COLO829 (cell line): ENCODE results near the gene MATN4.
"Not testable (repeated sequence)": the region's sequence is repeated elsewhere in the genome, so short reads cannot be mapped to it uniquely, and the experiment has no call there.

ENCODE experiments used
- DNase-seq: peaks from one replicate; pipeline ENCODE4 v3.0.0; 2012; ENCODE audit warnings: low spot score

MATN4 gene, protein sequence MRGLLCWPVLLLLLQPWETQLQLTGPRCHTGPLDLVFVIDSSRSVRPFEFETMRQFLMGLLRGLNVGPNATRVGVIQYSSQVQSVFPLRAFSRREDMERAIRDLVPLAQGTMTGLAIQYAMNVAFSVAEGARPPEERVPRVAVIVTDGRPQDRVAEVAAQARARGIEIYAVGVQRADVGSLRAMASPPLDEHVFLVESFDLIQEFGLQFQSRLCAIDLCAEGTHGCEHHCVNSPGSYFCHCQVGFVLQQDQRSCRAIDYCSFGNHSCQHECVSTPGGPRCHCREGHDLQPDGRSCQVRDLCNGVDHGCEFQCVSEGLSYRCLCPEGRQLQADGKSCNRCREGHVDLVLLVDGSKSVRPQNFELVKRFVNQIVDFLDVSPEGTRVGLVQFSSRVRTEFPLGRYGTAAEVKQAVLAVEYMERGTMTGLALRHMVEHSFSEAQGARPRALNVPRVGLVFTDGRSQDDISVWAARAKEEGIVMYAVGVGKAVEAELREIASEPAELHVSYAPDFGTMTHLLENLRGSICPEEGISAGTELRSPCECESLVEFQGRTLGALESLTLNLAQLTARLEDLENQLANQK

GRCh38 chr20:45308117-45308778 lies at the start of gene MATN4:
MATN4 (minus strand) TSS chr20:45308299; CDS start chr20:45305582, 2,717 bp downstream.
- no peak for DNase-seq

- DNase-seq: peak; percentile 60
These were observed 47.3 kb upstream of the MATN4 start for GRCh38 chr20:45355209-45356084.

- DNase-seq: no peak
These were observed 46.5 kb upstream of the MATN4 start for GRCh38 chr20:45354423-45355208.

DNA sequence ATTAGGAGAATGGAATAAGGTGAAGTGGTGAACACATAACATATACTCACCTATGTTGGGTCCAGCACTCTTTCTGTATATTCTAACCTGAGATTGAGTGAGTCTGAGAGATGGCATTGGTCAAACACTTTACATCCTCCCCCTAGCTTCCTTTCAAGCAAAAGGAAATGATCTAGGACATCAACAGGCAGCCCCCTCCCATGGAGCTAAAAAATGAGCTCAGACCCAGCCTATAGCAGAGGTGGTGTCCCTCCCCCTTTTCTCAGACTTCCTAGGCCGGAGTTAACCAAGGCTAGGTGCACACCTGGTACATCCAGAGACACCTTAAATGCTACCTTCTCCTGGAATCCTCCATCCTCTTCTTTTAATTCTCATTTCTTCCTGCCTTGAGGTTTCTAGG lies 45.6 kb upstream of the MATN4 start:
- DNase-seq: no peak

- no peak for DNase-seq
These were observed 44.6 kb upstream of the MATN4 start for GRCh38 chr20:45352729-45353128.

DNA sequence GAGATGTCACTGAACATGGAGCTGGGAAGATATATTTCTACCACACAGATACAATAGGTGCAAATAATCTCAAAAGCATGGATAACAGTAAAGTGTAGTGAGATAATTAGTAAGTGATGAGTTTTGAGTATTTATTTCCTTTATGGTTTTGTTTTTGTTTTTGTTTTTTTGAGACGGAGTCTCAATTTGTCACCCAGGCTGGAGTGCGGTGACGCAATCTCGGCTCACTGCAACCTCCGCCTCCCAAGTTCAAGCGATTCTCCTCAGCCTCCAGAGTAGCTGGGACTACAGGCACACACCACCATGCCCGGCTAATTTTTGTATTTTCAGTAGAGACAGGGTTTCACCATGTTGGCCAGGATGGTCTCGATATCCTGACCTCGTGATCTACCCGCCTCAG lies 42.7 kb upstream of the MATN4 start:
- not testable (repeated sequence) for DNase-seq

GRCh38 chr20:45350217-45350616 lies 42.1 kb upstream of the MATN4 start:
- no peak for DNase-seq

GRCh38 chr20:45347936-45348778 lies 40.1 kb upstream of the MATN4 start, which contains the start of gene SDC4:
SDC4 (minus strand) TSS chr20:45348424; CDS start chr20:45348384, 40 bp downstream.
- DNase-seq: peak; percentile 81

DNA sequence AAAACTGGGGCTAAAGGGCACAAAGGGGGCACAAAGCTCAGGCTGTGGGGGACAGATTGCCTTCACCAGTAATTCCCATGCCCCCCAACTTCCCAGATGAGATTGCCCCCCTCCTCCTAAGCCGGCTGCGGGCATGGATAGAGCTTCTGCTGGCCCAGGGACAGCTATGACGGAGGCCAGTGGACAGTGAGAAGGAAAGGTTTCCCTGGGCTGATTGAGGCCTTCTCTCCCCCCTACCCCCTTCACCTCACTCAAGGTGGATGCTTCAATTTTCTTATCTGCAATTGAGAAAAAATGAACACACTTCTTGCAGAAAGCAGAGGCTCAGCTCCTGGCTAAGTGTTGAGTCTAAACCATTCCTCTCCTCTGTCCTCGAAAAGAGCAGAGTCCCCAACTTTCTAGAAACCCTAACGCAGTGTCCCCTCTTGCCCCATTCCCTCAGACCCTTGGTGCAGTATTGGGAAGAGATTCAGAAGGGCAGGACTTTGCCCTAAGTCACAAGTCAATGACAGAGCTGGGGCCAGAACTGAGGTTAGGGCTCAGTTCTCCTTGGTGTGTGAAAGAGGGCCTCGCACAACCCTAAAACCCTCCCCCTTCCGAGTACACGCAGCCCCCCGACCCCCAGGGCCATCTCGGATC lies 39.3 kb upstream of the MATN4 start:
- DNase-seq: no peak

- no peak for DNase-seq
These were observed 38.8 kb upstream of the MATN4 start for GRCh38 chr20:45346851-45347250.

DNA sequence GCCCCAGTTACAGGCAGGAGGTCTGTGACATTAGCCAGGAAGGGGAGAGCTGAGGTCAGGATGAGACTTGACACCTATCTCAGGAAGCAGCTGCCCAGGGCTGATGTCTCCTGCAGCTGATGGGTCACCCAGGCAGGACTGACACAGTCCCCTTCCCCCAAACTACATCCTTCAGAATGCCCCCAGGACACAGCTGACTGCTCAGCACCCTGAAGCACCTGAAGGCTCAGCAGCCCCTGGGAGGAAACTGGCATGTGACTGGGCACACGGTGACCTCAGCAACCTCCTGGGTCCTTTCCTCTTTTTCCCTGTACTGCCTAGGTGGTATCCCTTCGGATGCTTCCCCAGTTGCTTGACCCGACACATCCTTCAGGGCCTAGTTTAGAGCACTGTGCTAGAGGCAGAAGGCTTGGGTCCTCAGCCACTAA lies 38.2 kb upstream of the MATN4 start:
- DNase-seq: no peak

DNA sequence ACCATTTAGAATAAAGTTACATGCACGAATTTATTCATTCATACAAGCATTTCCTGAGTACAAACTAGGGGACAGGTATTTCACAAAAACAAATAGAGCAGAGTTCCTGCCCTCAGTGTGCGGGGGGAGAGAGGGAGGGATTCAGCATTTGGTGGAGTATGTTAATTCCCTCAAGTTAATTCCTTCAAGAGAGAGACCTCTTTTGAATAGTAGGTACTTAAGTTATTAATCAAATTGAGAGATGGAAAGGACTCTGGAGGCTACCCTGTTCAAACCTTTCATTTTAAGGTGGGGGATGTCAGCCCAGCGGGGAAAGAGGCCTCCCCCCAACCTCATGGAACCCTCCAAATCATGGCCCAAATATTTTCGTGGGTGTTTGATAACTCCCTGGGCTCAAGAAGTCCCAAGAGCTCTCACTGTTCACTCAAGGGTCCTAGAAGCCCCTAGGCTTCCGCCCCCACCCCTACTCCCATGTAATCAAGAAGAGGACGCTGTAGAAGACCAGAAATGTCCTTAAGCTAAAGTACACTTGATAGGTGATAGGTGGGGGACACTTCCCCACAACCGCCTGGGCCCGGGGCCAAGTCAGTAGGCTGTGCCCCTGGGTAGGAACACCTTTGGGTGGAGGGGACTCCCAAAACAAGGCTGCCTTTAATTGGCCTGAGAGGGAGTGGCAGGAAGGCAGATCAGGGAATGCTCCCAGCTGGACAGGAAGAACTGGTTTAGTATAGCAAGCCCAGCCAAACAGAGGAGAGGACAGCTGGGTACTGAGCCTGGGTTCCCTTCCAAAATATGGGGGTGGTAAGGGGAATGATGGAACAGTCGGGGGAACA lies 37.2 kb upstream of the MATN4 start:
- no peak for DNase-seq

DNA sequence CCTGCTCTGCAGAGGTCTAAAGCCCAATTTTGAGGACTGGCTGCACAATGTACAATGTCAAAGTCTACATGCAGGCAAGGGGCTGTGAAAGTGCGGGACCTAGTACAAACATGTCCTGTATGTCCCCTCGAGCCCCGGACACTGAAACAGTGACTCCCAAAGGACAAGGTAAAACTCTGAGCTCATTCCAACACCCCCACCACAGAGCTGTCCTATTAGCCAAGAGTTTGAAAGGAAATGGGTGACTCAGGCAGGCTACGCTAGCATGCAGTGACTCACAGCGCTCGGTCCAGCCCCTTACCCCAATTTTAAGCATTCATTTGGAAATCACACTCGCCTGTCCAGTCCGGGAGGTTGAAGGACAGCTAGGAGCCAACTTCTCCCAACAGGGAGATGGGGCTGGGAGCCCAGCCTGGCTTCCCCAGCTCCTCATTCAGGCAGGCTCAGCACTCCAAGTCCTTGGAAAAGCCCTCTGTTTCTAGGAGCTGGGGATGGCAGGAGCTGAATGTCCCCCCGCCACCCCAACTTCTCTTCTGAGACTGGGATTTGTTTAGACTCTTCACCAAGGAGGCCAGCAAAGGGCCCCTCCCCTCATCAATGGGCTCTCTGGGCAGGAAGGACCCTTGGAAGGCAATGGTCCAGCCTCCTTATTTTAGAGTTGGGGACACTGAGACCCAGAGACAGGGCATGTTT lies 36.2 kb upstream of the MATN4 start:
- DNase-seq: peak; percentile 87

- DNase-seq: no peak
These were observed 35.6 kb upstream of the MATN4 start for GRCh38 chr20:45343532-45344167.

GRCh38 chr20:45342855-45343531 lies 34.9 kb upstream of the MATN4 start:
- no peak for DNase-seq

GRCh38 chr20:45341939-45342854 lies 34.1 kb upstream of the MATN4 start:
- DNase-seq: peak; percentile 96
